IPS-NIHi7 (cell line): ENCODE results near the gene SLC13A2.
"Not testable (repeated sequence)": the region's sequence is repeated elsewhere in the genome, so short reads cannot be mapped to it uniquely, and the experiment has no call there.

Experiments
- DNase-seq: peaks from one replicate; pipeline ENCODE4 v3.0.0; 2012; ENCODE audit warnings: mixed read lengths; ENCODE audit errors: extremely low spot score

Gene SLC13A2

GRCh38 chr17:28473542-28473941 lies at the start of gene SLC13A2:
SLC13A2 (plus strand) TSS chr17:28473644; CDS start chr17:28473713, 69 bp downstream.
- DNase-seq: no peak

GRCh38 chr17:28425206-28425605 lies 48.2 kb upstream of the SLC13A2 start:
- DNase-seq: no peak

- DNase-seq: peak; percentile 75
These were observed 47.3 kb upstream of the SLC13A2 start for GRCh38 chr17:28426081-28426519.

- DNase-seq: no peak
These were observed 46.1 kb upstream of the SLC13A2 start for GRCh38 chr17:28427371-28427770.

- not testable (repeated sequence) for DNase-seq
These were observed 45.5 kb upstream of the SLC13A2 start for GRCh38 chr17:28427982-28428381.

GRCh38 chr17:28433721-28434120 lies 39.7 kb upstream of the SLC13A2 start:
- no peak for DNase-seq

- not testable (repeated sequence) for DNase-seq
These were observed 39.1 kb upstream of the SLC13A2 start for GRCh38 chr17:28434326-28434725.

GRCh38 chr17:28443901-28444638 lies 29.4 kb upstream of the SLC13A2 start:
- DNase-seq: no peak

- DNase-seq: no peak
These were observed 26.6 kb upstream of the SLC13A2 start for GRCh38 chr17:28446716-28447395.

GRCh38 chr17:28447396-28447760 lies 26.1 kb upstream of the SLC13A2 start:
- no peak for DNase-seq

- DNase-seq: no peak
These were observed 23.6 kb upstream of the SLC13A2 start for GRCh38 chr17:28449859-28450258.

- DNase-seq: no peak
These were observed 15.6 kb upstream of the SLC13A2 start for GRCh38 chr17:28457890-28458289.

GRCh38 chr17:28458881-28459280 lies 14.6 kb upstream of the SLC13A2 start:
- DNase-seq: not testable (repeated sequence)

- DNase-seq: no peak
These were observed 12.5 kb upstream of the SLC13A2 start for GRCh38 chr17:28460901-28461300.

- DNase-seq: no peak
These were observed 7.4 kb upstream of the SLC13A2 start for GRCh38 chr17:28466001-28466400.

- no peak for DNase-seq
These were observed 6.9 kb upstream of the SLC13A2 start for GRCh38 chr17:28466521-28467048.

GRCh38 chr17:28467456-28468025 lies 5.9 kb upstream of the SLC13A2 start:
- no peak for DNase-seq

GRCh38 chr17:28468033-28468735 lies 5.3 kb upstream of the SLC13A2 start:
- DNase-seq: not testable (repeated sequence)

- no peak for DNase-seq
These were observed 4.7 kb upstream of the SLC13A2 start for GRCh38 chr17:28468781-28469180.

- no peak for DNase-seq
These were observed 4.1 kb upstream of the SLC13A2 start for GRCh38 chr17:28469376-28469775.

- no peak for DNase-seq
These were observed 3.1 kb upstream of the SLC13A2 start for GRCh38 chr17:28470266-28470913.
